GM18861 (cell line): ENCODE measurements around the gene TIAM1.

Source experiments
- ATAC-seq: cut with Tn5 transposase; IDR thresholded peaks from one replicate; pipeline ENCODE4 v1.9.1; 2021; ENCODE audit not compliant: unreplicated experiment

TIAM1 gene

GRCh38 chr21:31354122-31354521 is 10.1 kb upstream of the TIAM1 start:
- no peak for ATAC-seq

GRCh38 chr21:31352836-31353235 is 8.8 kb upstream of the TIAM1 start:
- no peak for ATAC-seq

- ATAC-seq, result no peak
These were observed 7.9 kb upstream of the TIAM1 start for GRCh38 chr21:31351960-31352359.

- no peak for ATAC-seq
These were observed 7.4 kb upstream of the TIAM1 start for GRCh38 chr21:31351438-31351837.

- ATAC-seq, result no peak
These were observed 5.1 kb upstream of the TIAM1 start for GRCh38 chr21:31349208-31349607.

- ATAC-seq, result no peak
These were observed 4.1 kb upstream of the TIAM1 start for GRCh38 chr21:31348188-31348587.

GRCh38 chr21:31347435-31348032 is 3.5 kb upstream of the TIAM1 start:
- no peak for ATAC-seq

GRCh38 chr21:31346256-31346821 is 2.3 kb upstream of the TIAM1 start:
- no peak for ATAC-seq

GRCh38 chr21:31345136-31345535 is 1.1 kb upstream of the TIAM1 start:
- no peak for ATAC-seq

GRCh38 chr21:31343030-31343510 is 991 bp downstream of the TIAM1 start:
- no peak for ATAC-seq

GRCh38 chr21:31342348-31342747 is 1.7 kb downstream of the TIAM1 start:
- ATAC-seq, result no peak

GRCh38 chr21:31340942-31341487 is 3.0 kb downstream of the TIAM1 start:
- no peak for ATAC-seq

GRCh38 chr21:31340514-31340913 is 3.5 kb downstream of the TIAM1 start:
- no peak for ATAC-seq

- no peak for ATAC-seq
These were observed 4.3 kb downstream of the TIAM1 start for GRCh38 chr21:31339721-31340120.

GRCh38 chr21:31338908-31339368 is 5.1 kb downstream of the TIAM1 start:
- no peak for ATAC-seq

- ATAC-seq, result no peak
These were observed 5.8 kb downstream of the TIAM1 start for GRCh38 chr21:31337996-31338907.

- ATAC-seq, result no peak
These were observed 7.0 kb downstream of the TIAM1 start for GRCh38 chr21:31337086-31337485.

GRCh38 chr21:31336739-31337040 is 7.4 kb downstream of the TIAM1 start:
- ATAC-seq, result no peak

- ATAC-seq, result no peak
These were observed 7.9 kb downstream of the TIAM1 start for GRCh38 chr21:31335957-31336738.

- no peak for ATAC-seq
These were observed 9.4 kb downstream of the TIAM1 start for GRCh38 chr21:31334648-31335121.

GRCh38 chr21:31332525-31332924 is 11.5 kb downstream of the TIAM1 start:
- no peak for ATAC-seq
